ENCODE results near the gene CHGA.

DNA sequence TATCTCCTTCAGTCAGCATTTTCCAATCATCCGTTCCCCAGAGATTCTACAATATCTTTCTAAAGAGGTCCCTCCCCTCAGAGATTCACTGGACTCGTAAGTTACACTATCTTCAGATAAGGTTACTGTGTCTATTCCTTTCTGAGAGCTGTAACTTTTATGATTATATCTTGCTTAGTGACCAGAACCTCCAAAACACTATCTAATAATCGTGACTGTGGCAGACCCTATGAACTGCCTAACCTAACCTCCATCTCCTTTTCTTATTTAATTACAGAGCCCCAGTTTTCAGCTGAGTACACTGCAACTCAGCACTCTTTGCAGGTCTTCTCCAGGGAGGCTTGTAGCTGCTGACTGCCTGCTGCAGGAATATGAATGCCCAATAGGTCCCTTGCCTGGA lies 38.5 kb upstream of the CHGA start:
- TF ChIP-seq POLR2A (IDR thresholded peaks at IDR 0.05), result no peak
- TF ChIP-seq, protein P1, sequence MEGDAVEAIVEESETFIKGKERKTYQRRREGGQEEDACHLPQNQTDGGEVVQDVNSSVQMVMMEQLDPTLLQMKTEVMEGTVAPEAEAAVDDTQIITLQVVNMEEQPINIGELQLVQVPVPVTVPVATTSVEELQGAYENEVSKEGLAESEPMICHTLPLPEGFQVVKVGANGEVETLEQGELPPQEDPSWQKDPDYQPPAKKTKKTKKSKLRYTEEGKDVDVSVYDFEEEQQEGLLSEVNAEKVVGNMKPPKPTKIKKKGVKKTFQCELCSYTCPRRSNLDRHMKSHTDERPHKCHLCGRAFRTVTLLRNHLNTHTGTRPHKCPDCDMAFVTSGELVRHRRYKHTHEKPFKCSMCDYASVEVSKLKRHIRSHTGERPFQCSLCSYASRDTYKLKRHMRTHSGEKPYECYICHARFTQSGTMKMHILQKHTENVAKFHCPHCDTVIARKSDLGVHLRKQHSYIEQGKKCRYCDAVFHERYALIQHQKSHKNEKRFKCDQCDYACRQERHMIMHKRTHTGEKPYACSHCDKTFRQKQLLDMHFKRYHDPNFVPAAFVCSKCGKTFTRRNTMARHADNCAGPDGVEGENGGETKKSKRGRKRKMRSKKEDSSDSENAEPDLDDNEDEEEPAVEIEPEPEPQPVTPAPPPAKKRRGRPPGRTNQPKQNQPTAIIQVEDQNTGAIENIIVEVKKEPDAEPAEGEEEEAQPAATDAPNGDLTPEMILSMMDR (IDR thresholded peaks at IDR 0.05), result no peak
